SK-N-SH (cell line): ENCODE data around the gene OCIAD2. TPM values are rescaled to one million over a fixed set of nuclear protein-coding genes. Genes with fewer than 3 reads are reported as not detected.
A peak's percentile ranks its signal among the peaks of the same experiment; 100 is the strongest.

Experiments used
- CTCF ChIA-PET: fragments of 300-600, 350-600 bp; formaldehyde crosslinking; extraction: SDS; loops from one replicate; lab custom pipeline; 2021; lab: Yijun Ruan, JAX
- POLR2A ChIA-PET: fragments of 350-600 bp; sonication (Branson Sonifier 250); formaldehyde crosslinking; extraction: SDS; loops from one replicate; lab custom pipeline; 2020; ENCODE audit warnings: antibody characterized with exemption, inconsistent platforms; lab: Yijun Ruan, JAX
- DNase-seq: peaks from one replicate; pipeline ENCODE4 v3.0.0; 2012
- H2AFZ ChIP-seq: fragments of 200-600 bp; sonication (generic); 2 replicates; pipeline ENCODE4 v1.8.1; 2016; ENCODE audit warnings: antibody characterized with exemption, mild to moderate bottlenecking, low read depth
- H3F3A ChIP-seq: fragments of 200-600 bp; sonication (generic); replicated peaks from 2 replicates; pipeline ENCODE3; 2016; ENCODE audit warnings: antibody characterized with exemption, mild to moderate bottlenecking; ENCODE audit not compliant: insufficient read depth
- H3K27ac ChIP-seq, 2 experiments: fragments of 200-500 bp in 1 of 2; fragments of 200-600 bp in 1 of 2; sonication (Bioruptor generic) in 1 of 2; sonication (generic), shearing (Covaris generic) in 1 of 2; 2 replicates each; pipeline versions ENCODE4 v1.5.1 to v1.6.1; 2014 to 2016; ENCODE audit warnings: low read depth in 2 of 2, inconsistent platforms in 1 of 2, low read length in 1 of 2, mild to moderate bottlenecking in 1 of 2, mixed read lengths in 1 of 2
- H3K27me3 ChIP-seq: fragments of 200-600 bp; sonication (generic), shearing (Covaris generic); 2 replicates; pipeline ENCODE4 v1.6.1; 2016; ENCODE audit warnings: mixed run types; ENCODE audit not compliant: insufficient read depth
- H3K36me3 ChIP-seq, 2 experiments: fragments of 200-500 bp in 1 of 2; fragments of 200-600 bp in 1 of 2; sonication (Bioruptor generic) in 1 of 2; sonication (generic) in 1 of 2; replicated peaks in 1 of 2; 2 replicates each; pipeline versions ENCODE3 to v1.5.1; 2014 to 2016; ENCODE audit warnings: low read length in 1 of 2, mild to moderate bottlenecking in 1 of 2; ENCODE audit not compliant: insufficient read depth in 2 of 2, control insufficient read depth in 1 of 2
- H3K4me1 ChIP-seq, 2 experiments: fragments of 200-500 bp in 1 of 2; fragments of 200-600 bp in 1 of 2; sonication (Bioruptor generic) in 1 of 2; sonication (generic), shearing (Covaris generic) in 1 of 2; 2 replicates each; pipeline versions ENCODE4 v1.5.1 to v1.6.1; 2014 to 2016; ENCODE audit warnings: low read depth in 1 of 2, low read length in 1 of 2, mixed run types in 1 of 2; ENCODE audit not compliant: insufficient read depth in 2 of 2, control insufficient read depth in 1 of 2
- H3K4me2 ChIP-seq: fragments of 200-600 bp; sonication (generic), shearing (Covaris generic); 2 replicates; pipeline ENCODE4 v1.6.1; 2017; ENCODE audit warnings: mixed run types
- H3K4me3 ChIP-seq, 2 experiments: fragments of 200-500 bp in 1 of 2; fragments of 200-600 bp in 1 of 2; sonication (Bioruptor generic) in 1 of 2; sonication (generic), shearing (Covaris generic) in 1 of 2; 2 replicates each; pipeline versions ENCODE4 v1.5.1 to v1.8.1; 2014 to 2016; ENCODE audit warnings: low read depth in 2 of 2, inconsistent platforms in 1 of 2, low read length in 1 of 2, mild to moderate bottlenecking in 1 of 2, mixed read lengths in 1 of 2, moderate library complexity in 1 of 2
- H3K79me2 ChIP-seq: fragments of 200-600 bp; sonication (generic); 2 replicates; pipeline ENCODE4 v1.8.1; 2017; ENCODE audit warnings: mild to moderate bottlenecking; ENCODE audit not compliant: insufficient read depth
- H3K9ac ChIP-seq: fragments of 200-600 bp; sonication (generic); 2 replicates; pipeline ENCODE4 v1.6.1; 2017; ENCODE audit warnings: mixed run types
- H3K9me2 ChIP-seq: fragments of 200-600 bp; sonication (generic); 2 replicates; pipeline ENCODE4 v1.6.1; 2017; ENCODE audit warnings: mixed run types
- H3K9me3 ChIP-seq: fragments of 200-600 bp; sonication (generic); 2 replicates; pipeline ENCODE4 v1.6.1; 2017; ENCODE audit warnings: mixed run types, mild to moderate bottlenecking, moderate library complexity
- H4K20me1 ChIP-seq: fragments of 200-600 bp; sonication (generic); 2 replicates; pipeline ENCODE4 v1.6.1; 2017; ENCODE audit warnings: mild to moderate bottlenecking, mixed run types; ENCODE audit not compliant: insufficient read depth
- CHD2 ChIP-seq: fragments of 150-350 bp; IDR thresholded peaks from 2 replicates; pipeline ENCODE4 v1.6.1; 2018; ENCODE audit warnings: low read length; ENCODE audit not compliant: partially characterized antibody
- CTCF ChIP-seq: fragments of 200-600 bp; sonication (generic); IDR thresholded peaks from 2 replicates; pipeline ENCODE4 v1.6.1; 2017; ENCODE audit warnings: antibody characterized with exemption, mild to moderate bottlenecking, moderate library complexity
- ELF1 ChIP-seq: IDR thresholded peaks from 2 replicates; pipeline ENCODE4 v1.4.0; 2012
- EP300 ChIP-seq, 2 experiments: IDR thresholded peaks; 2 replicates each; pipeline versions ENCODE4 v1.4.0 to v1.6.1; 2012; ENCODE audit warnings: borderline replicate concordance in 1 of 2, low read depth in 1 of 2, low read length in 1 of 2
- FOSL2 ChIP-seq: IDR thresholded peaks from 2 replicates; pipeline ENCODE4 v1.4.0; 2012; ENCODE audit warnings: low read depth, mild to moderate bottlenecking, moderate library complexity, borderline replicate concordance
- GABPA ChIP-seq: IDR thresholded peaks from 2 replicates; pipeline ENCODE4 v1.4.0; 2012; ENCODE audit warnings: low read depth, mild to moderate bottlenecking
- IRF3 ChIP-seq: fragments of 150-350 bp; IDR thresholded peaks from 2 replicates; pipeline ENCODE4 v1.6.1; 2016; ENCODE audit warnings: mild to moderate bottlenecking, low read depth, low read length
- JUND ChIP-seq: IDR thresholded peaks from 2 replicates; pipeline ENCODE4 v1.4.0; 2012
- MEF2A ChIP-seq: IDR thresholded peaks from 2 replicates; pipeline ENCODE4 v1.4.0; 2012; ENCODE audit warnings: low read depth, borderline replicate concordance
- MXI1 ChIP-seq: IDR thresholded peaks from 2 replicates; pipeline ENCODE4 v1.6.1; 2012; ENCODE audit warnings: mild to moderate bottlenecking, low read depth, low read length, improper control_type of control experiment
- NFIC ChIP-seq: IDR thresholded peaks from 2 replicates; pipeline ENCODE4 v1.4.0; 2012; ENCODE audit warnings: borderline replicate concordance
- PBX3 ChIP-seq: IDR thresholded peaks from 2 replicates; pipeline ENCODE4; 2012
- POLR2AphosphoS5 ChIP-seq: IDR thresholded peaks from 2 replicates; pipeline ENCODE4 v1.6.1; 2012; ENCODE audit warnings: low read depth, low read length
- RAD21 ChIP-seq: IDR thresholded peaks from 2 replicates; pipeline ENCODE4 v1.6.1; 2012; ENCODE audit warnings: mild to moderate bottlenecking, low read length
- RCOR1 ChIP-seq: fragments of 150-350 bp; IDR thresholded peaks from 2 replicates; pipeline ENCODE4 v1.6.1; 2017; ENCODE audit warnings: antibody characterized with exemption, low read length
- REST ChIP-seq: IDR thresholded peaks from 2 replicates; pipeline ENCODE4 v1.6.1; 2012; ENCODE audit warnings: mild to moderate bottlenecking, low read depth, low read length, moderate library complexity
- RFX5 ChIP-seq: IDR thresholded peaks from 2 replicates; pipeline ENCODE4 v1.6.1; 2012; ENCODE audit warnings: mild to moderate bottlenecking, improper control_type of control experiment, low read length
- RXRA ChIP-seq: IDR thresholded peaks from 2 replicates; pipeline ENCODE4 v1.4.0; 2012; ENCODE audit warnings: low read depth, mild to moderate bottlenecking, borderline replicate concordance
- SIN3A ChIP-seq: IDR thresholded peaks from 2 replicates; pipeline ENCODE4 v1.6.1; 2012; ENCODE audit warnings: low read depth, mild to moderate bottlenecking, low read length, moderate library complexity, borderline replicate concordance
- SMC3 ChIP-seq: IDR thresholded peaks from 2 replicates; pipeline ENCODE4 v1.6.1; 2012; ENCODE audit warnings: low read depth, low read length, improper control_type of control experiment
- TCF12 ChIP-seq: IDR thresholded peaks from 2 replicates; pipeline ENCODE4 v1.4.0; 2012
- TEAD4 ChIP-seq: IDR thresholded peaks from 2 replicates; pipeline ENCODE4 v1.4.0; 2012; ENCODE audit warnings: mild to moderate bottlenecking, borderline replicate concordance; ENCODE audit not compliant: insufficient read depth
- USF1 ChIP-seq: IDR thresholded peaks from 2 replicates; pipeline ENCODE4 v1.4.0; 2012; ENCODE audit warnings: low read depth, borderline replicate concordance
- USF2 ChIP-seq: fragments of 150-350 bp; IDR thresholded peaks from 2 replicates; pipeline ENCODE4 v1.6.1; 2017; ENCODE audit warnings: antibody characterized with exemption, low read length, low read depth, borderline replicate concordance
- WGBS: methylation state at CpG from one replicate; pipeline ENCODE4 v1.1.6; 2017; ENCODE audit warnings: low lambda C conversion rate; 5-methylcytosine and 5-hydroxymethylcytosine counted together
- polyA plus RNA-seq, 3 experiments: library from polyadenylated mRNA; depleted of rRNA; stranded (reverse); fragments of >200 nt; gene quantifications; 2 replicates each; pipeline ENCODE4 v1.2.3, GENCODE V29; 2012

OCIAD2 gene
- polyA plus RNA-seq, 1 of the 3 experiments (the other 2 are of a cell fraction): 387 TPM

- H4K20me1 ChIP-seq: no peaks in the 10 kb centered on the region
- CTCF ChIA-PET: interaction anchor here (0.6 to 2.3 kb wide), 9 partner anchors 26 to 455 kb away, joined by 3 to 11 read pairs (median 3); no protein-coding TSS in a partner anchor
- H3K36me3 ChIP-seq: peaks cover 20 to 23% of the 10 kb centered on the region in 2 experiments
- H3K27me3 ChIP-seq: no peaks in the 10 kb centered on the region
- POLR2A ChIA-PET: interaction anchor here (1.4 to 1.8 kb wide), 2 partner anchors 125 to 327 kb away, joined by 5 to 9 read pairs; partner anchors contain the start of gene FRYL
- H3K9me3 ChIP-seq: no peaks in the 10 kb centered on the region
- H3K4me1 ChIP-seq: peaks cover 17 to 31% of the 10 kb centered on the region in 2 experiments
- H3F3A ChIP-seq: peaks cover 35% of the 10 kb centered on the region
- 0 out of 2 replicates have a peak overlapping the region, but pooled peaks have one; percentile 73 for H2AFZ ChIP-seq
- peak overlapping the region; percentile 64 to 82 for H3K4me3 ChIP-seq
- H3K27ac ChIP-seq: peak overlapping the region; percentile 72 to 80; a peak in 3 of 4 replicates
- peak overlapping the region; percentile 83 for H3K9ac ChIP-seq
- H3K9me2 ChIP-seq: no peaks in the 10 kb centered on the region
- DNase-seq: peak; percentile 43
- peaks cover 43% of the 10 kb centered on the region for H3K79me2 ChIP-seq
- H3K4me2 ChIP-seq: peak overlapping the region; percentile 95
- 48% methylated on average over 9 of the region's 9 CpGs for WGBS
- no peak for TF ChIP-seq SIN3A
- TF ChIP-seq SMC3: no peak
- peak; percentile 64; the same call in 1 of the 2 replicates for TF ChIP-seq USF1
- TF ChIP-seq POLR2AphosphoS5: no peak
- TF ChIP-seq PBX3: peak; percentile 36
- TF ChIP-seq MXI1: no peak
- no peak for TF ChIP-seq RXRA
- no peak for TF ChIP-seq RFX5
- TF ChIP-seq RAD21: peak; percentile 10; the same call in 1 of the 2 replicates
- peak; percentile 15; the same call in 1 of the 2 replicates for TF ChIP-seq NFIC
- TF ChIP-seq CHD2: no peak
- no peak for TF ChIP-seq RCOR1
- peak; percentile 48 for TF ChIP-seq CTCF
- TF ChIP-seq USF2: no peak
- TF ChIP-seq ELF1: no peak
- no peak for TF ChIP-seq TEAD4
- TF ChIP-seq IRF3: no peak
- TF ChIP-seq TCF12: peak; percentile 40
- no peak for TF ChIP-seq EP300 (IDR thresholded peaks at IDR 0.05; ENCODE audit: borderline replicate concordance in 1 of 2, low read depth in 1 of 2, low read length in 1 of 2)
- TF ChIP-seq GABPA: no peak
- peak; percentile 67; the same call in 1 of the 2 replicates for TF ChIP-seq FOSL2
- no peak for TF ChIP-seq MEF2A
- TF ChIP-seq REST: no peak
- peak; percentile 46; the same call in 1 of the 2 replicates for TF ChIP-seq JUND
These were observed 1.1 kb downstream of the OCIAD2 start for GRCh38 chr4:48905363-48906015.
